Astrocyte of the spinal cord (primary cell): ENCODE measurements around the gene CETN3.

Experiments used
- DNase-seq: peaks from one replicate; pipeline ENCODE4 v3.0.0; 2011; ENCODE audit warnings: low read depth, low spot score
- H3K4me3 ChIP-seq: 2 replicates; pipeline ENCODE4 v1.5.1; 2011; ENCODE audit warnings: low read depth, mild to moderate bottlenecking, low read length, moderate library complexity
- CTCF ChIP-seq: IDR thresholded peaks from 2 replicates; pipeline ENCODE4 v1.5.1; 2012; ENCODE audit warnings: low read depth, mild to moderate bottlenecking, low read length, inconsistent platforms
- in situ Hi-C: cut with HindIII; loops from 2 replicates; pipeline ENCODE4 v1.10.0; 2017; ENCODE audit warnings: low sequenced_read_pairs

The CETN3 gene

DNA sequence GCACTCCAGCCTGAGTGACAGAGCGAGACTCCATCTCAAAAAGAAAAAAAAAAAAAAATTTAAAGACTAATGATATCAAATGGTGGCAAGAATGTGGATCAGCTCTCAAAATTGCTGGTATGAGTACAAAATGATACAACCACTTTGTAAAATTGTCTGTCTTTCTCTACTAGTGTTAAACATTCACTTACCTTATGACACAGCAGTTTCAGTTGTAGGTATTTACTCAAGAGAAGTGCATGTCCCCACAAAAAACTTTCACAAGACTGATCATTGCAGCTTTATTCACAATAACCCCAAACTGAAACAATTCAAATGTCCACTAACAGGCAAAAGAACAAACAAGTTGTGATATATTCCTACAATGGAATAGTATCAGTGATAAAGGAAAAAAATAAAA lies 14.7 kb upstream of the CETN3 start:
- no peak overlapping the region for H3K4me3 ChIP-seq
- no peak for DNase-seq
- in situ Hi-C loops = no loop called here
- no peak for TF ChIP-seq CTCF

DNA sequence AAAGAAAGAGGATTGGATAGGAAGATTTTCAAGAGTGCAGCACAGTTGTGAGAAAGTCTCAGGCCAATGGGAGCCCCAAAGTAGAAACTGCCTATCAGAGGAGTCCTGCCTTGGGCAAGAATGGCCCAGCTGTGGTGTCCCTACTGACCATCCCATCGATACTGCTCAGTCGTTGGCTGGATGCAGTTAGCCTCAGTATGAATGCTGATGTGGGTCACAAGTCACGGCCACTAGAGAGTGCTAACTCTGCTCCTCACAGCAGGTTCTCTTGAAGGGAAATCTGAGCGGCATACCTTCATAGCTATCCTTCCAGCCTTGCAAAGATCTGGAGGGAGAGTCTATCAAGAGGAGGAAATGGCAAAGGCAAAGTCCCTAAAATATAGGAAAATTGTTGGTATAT lies 11.6 kb upstream of the CETN3 start:
- TF ChIP-seq CTCF = peak; percentile 21
- DNase-seq = no peak
- no peak overlapping the region for H3K4me3 ChIP-seq
- in situ Hi-C loops = no loop called here

GRCh38 chr5:90418214-90418613 lies 8.7 kb upstream of the CETN3 start:
- TF ChIP-seq CTCF = no peak
- in situ Hi-C loops = no loop called here
- DNase-seq = no peak
- H3K4me3 ChIP-seq = no peak overlapping the region

GRCh38 chr5:90410178-90410762 lies 714 bp upstream of the CETN3 start:
- peak overlapping the region; percentile 79 for H3K4me3 ChIP-seq
- TF ChIP-seq CTCF = no peak

DNA sequence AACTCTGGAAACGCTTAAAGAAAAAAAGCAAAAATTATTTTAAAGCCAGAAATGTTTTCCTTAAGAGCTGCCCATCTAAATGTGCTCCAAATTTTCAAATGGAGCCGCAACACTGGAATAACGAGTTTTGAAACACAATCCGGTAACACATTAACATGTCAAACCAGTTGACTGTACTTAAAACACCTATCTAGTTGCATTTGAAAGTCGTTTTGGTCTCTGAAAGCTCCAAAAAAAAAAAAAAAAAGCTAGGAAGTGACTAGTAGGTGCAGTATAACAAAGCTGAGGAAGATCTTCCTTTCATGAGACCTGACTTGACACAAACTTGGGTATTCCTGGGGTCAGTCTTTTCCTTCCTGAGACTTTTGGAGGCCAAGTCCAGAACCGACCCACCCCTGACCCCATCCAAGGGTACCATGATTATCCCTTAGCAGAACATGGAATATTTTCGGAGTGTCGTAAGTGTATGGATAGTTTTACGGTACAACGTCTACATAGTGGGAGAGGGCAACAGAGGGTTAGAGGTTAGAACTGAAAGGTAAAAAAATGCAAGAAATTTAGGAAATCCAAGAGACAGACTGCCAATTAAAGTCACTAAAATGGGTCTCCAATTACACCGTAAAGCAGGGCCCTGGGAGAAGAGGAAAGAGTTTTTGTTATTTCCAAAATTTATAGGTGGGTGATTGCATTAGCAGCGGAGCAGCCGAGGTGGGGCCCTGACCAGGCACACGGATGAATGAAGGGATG lies 812 bp downstream of the CETN3 start:
- peak overlapping the region; percentile 91 for H3K4me3 ChIP-seq
- DNase-seq = no peak
- in situ Hi-C loops = no loop called here
- TF ChIP-seq CTCF = no peak

More at GRCh38 chr5:90410178-90410762, 714 bp upstream of the CETN3 start:
- in situ Hi-C loops = no loop called here
- no peak for DNase-seq

- in situ Hi-C loops = no loop called here
- no peak for DNase-seq
- no peak overlapping the region for H3K4me3 ChIP-seq
- no peak for TF ChIP-seq CTCF
Measured at GRCh38 chr5:90406466-90406865, 3.1 kb downstream of the CETN3 start.
